Activated gamma-delta T cell (primary cell): ENCODE data around the gene INS.

Experiments used
- DNase-seq: peaks from one replicate; lab custom pipeline; 2025; lab: John Stamatoyannopoulos, UW

The INS gene

DNA sequence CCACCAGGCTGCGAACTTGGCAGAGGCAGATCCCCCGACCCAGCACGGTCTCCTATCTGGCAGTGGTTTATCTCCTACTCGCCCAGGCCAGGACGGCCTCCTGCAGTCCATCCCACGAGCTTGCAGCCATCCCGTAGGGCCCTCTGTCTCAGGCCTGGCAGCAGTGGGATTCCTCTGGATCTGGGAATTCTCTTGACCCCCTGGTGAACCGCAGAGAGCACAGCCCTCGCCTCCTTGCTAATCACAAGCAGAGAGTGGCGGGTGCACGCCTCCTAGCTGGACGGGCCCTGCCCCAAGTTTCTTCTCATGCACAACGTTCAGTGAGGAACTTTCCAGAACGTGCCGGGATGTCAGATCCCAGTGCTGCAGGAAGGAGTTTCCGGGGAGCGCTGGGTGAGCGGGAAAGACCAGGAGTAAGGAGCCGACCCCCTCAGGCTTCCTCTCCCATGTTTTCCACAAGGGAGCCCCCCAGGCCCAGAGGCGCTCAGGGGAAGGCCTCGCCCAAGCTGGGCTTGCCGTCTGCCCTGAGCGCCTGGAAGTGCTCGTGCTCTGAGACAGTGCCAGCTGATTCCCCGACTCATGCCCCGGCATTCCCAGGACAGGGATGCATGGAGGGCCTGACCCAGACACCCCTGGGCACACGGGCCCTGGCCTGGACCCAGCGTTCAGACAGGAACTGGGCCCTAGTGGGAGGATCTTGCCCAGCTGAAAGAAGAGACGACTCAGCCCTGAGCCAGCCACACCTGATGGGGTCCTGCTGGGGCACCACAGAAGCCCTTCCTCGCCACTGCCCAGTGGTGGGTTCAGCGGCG, 46.4 kb downstream of the INS start:
- DNase-seq = no peak

DNA sequence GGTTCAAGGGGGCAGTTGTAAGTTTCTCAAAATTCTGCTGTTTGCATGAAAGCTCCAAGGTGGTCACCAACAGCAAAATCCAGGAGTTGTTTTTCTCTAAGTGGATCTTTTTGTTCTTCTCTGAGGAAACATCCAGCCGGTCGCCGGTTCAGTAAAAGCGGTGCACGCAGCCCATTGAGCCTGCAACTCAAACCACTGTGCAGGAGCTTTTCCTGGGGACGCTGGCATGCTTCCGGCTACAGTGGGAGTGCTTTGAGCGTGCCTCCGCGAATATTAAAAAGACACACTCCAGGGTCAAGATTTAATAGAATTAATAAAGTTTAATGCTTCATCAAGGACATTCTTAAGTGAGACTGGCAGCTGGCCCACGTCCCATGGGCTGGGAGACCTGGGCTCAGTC, 47.2 kb downstream of the INS start:
- no peak for DNase-seq

DNA sequence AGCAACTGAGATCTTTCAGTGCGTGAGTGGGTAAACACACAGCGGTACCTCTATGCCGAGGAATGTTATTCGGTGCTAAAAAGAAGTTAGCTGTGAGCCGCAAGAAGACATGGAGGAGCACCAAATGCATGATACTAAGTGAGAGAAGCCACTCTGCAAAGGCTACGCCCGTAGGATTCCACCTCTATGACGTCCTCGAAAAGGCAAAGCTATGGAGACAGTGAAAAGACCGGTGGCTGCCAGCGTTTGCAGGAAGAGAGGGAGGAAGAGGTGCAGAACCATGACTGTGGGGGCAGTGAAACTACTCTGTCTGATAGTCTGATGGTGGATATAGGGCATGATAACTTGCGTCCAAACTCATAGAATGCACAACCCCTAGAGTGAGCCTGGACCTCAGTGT, 50.5 kb downstream of the INS start:
- DNase-seq = no peak
